Esophagus muscularis mucosa (tissue), 4 donors: ENCODE measurements around the gene TADA2B.

Source experiments
- EP300 ChIP-seq: sonication (generic); formaldehyde crosslinking; IDR thresholded peaks from one replicate; pipeline ENCODE4 v1.6.1; 2017; ENCODE audit warnings: antibody characterized with exemption
- POLR2A ChIP-seq: fragments of 450-650 bp; IDR thresholded peaks from one replicate; pipeline ENCODE4 v1.6.1; 2017; ENCODE audit warnings: antibody characterized with exemption, moderate library complexity, mild to moderate bottlenecking, low read depth
- POLR2AphosphoS5 ChIP-seq, 2 donors: sonication (generic); formaldehyde crosslinking; IDR thresholded peaks; one replicate each; pipeline ENCODE4 v1.6.1; 2017; ENCODE audit warnings: antibody characterized with exemption in 2 of 2
- TF ChIP-seq, protein P1 (sequence below), 3 experiments: fragments of 200-600 bp in 2 of 3; fragments of 450-650 bp in 1 of 3; sonication (generic) in 2 of 3; IDR thresholded peaks; one replicate each; pipeline ENCODE4 v1.5.1; 2017 to 2019; ENCODE audit warnings: antibody characterized with exemption in 3 of 3, mild to moderate bottlenecking in 2 of 3, moderate library complexity in 1 of 3

DNA sequence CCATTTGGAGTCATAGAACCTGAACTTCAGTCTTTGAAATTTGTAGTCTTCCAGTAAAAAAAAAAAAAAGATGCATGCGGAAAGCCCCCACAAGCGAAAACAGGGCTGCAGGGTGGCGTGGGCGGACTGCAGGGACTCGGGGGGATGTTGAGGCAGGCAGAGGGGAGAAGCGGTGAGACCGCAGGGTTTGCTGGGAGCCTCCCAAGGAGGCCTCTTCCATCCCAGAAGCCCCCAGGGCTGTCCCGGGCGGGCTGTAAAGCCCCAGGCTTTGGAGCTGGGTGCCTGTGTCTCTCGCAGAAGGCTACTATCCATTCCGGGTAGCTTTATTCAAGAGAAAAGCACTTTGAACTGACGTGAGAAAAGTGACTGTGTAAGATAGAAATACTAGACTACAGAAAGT lies 46.7 kb upstream of the TADA2B start:
- TF ChIP-seq, protein P1, sequence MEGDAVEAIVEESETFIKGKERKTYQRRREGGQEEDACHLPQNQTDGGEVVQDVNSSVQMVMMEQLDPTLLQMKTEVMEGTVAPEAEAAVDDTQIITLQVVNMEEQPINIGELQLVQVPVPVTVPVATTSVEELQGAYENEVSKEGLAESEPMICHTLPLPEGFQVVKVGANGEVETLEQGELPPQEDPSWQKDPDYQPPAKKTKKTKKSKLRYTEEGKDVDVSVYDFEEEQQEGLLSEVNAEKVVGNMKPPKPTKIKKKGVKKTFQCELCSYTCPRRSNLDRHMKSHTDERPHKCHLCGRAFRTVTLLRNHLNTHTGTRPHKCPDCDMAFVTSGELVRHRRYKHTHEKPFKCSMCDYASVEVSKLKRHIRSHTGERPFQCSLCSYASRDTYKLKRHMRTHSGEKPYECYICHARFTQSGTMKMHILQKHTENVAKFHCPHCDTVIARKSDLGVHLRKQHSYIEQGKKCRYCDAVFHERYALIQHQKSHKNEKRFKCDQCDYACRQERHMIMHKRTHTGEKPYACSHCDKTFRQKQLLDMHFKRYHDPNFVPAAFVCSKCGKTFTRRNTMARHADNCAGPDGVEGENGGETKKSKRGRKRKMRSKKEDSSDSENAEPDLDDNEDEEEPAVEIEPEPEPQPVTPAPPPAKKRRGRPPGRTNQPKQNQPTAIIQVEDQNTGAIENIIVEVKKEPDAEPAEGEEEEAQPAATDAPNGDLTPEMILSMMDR (IDR thresholded peaks at IDR 0.05) = no peak
- TF ChIP-seq POLR2AphosphoS5 (IDR thresholded peaks at IDR 0.05) = no peak
- TF ChIP-seq POLR2A = no peak
- TF ChIP-seq EP300 = no peak
